GM13976 (cell line): ENCODE measurements around the gene KTI12.

Experiments used
- DNase-seq: peaks from one replicate; pipeline ENCODE4 v3.0.0; 2012; ENCODE audit warnings: low spot score
- CTCF ChIP-seq: IDR thresholded peaks from 2 replicates; pipeline ENCODE4 v1.5.1; 2012; ENCODE audit warnings: borderline replicate concordance, mild to moderate bottlenecking; ENCODE audit not compliant: insufficient read depth; ENCODE audit errors: extremely low read depth, missing control alignments, control extremely low read depth
- in situ Hi-C: fragments of 300-500 bp; cut with MboI; formaldehyde crosslinking; loops from one replicate; pipeline ENCODE4 v1.12.0; 2022; ENCODE audit warnings: low sequenced_read_pairs, mixed read lengths, inconsistent platforms; ENCODE audit not compliant: unreplicated experiment

Gene KTI12

GRCh38 chr1:51986718-51987117, 46.9 kb downstream of the KTI12 start:
- no peak for DNase-seq
- no peak for TF ChIP-seq CTCF
- in situ Hi-C loops, result loop anchor here (25.0 kb wide), 1 partner anchor 101 kb away; no protein-coding TSS in a partner anchor

DNA sequence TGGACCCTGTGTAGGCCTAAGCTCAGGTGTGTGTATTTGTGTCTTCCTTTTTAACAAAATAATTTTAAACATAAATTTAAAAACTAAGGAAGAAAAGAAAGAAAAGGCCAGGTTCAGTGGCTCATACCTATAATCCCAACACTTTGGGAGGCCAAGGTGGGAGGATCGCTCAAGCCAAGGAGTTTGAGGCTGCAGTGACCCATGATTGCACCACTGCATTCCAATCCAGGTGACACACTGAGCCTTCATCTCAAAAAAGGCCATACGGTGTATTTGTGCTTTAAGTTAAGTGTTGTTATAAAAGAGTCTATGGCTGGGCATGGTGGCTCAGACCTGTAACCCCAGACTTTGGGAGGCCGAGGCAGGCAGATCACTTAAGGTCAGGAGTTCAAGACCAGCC, 51.4 kb downstream of the KTI12 start:
- no peak for TF ChIP-seq CTCF
- no peak for DNase-seq
- in situ Hi-C loops, result loop anchor here (25.0 kb wide), 1 partner anchor 105 kb away; no protein-coding TSS in a partner anchor
